A549 (cell line): ENCODE measurements around the gene REC114. TPM values are rescaled to one million over a fixed set of nuclear protein-coding genes. Genes with fewer than 3 reads are reported as not detected.

Experiments used
- ATAC-seq, 2 experiments: fragments of 200-7000 bp in 1 of 2; fragments of >200 bp in 1 of 2; cut with Nextera tagmentation in 1 of 2; cut with Tn5 transposase in 1 of 2; 3 replicates each; pipeline versions ENCODE4 v1.8.0 to v1.9.1; 2018 to 2020; ENCODE audit warnings: mild to moderate bottlenecking in 1 of 2, moderate library complexity in 1 of 2
- CTCF ChIA-PET: fragments of 300-600 bp; sonication (Branson Sonifier 250); formaldehyde crosslinking; extraction: SDS; loops from one replicate; lab custom pipeline; 2021; ENCODE audit warnings: antibody characterized with exemption, inconsistent platforms; lab: Yijun Ruan, JAX
- POLR2A ChIA-PET: fragments of 350-600 bp; formaldehyde crosslinking; extraction: SDS; loops from one replicate; lab custom pipeline; 2021; ENCODE audit warnings: antibody characterized with exemption, inconsistent platforms; lab: Yijun Ruan, JAX
- DNase-seq, 2 experiments: peaks; one replicate each; pipeline versions ENCODE4 v3.0.0 to v3.0.0-alpha.2; 2011 to 2016; ENCODE audit warnings: low read depth in 1 of 2, low spot score in 1 of 2
- FAIRE-seq: peaks from 2 replicates; lab custom pipeline; 2011; peaks lifted over from hg19 to GRCh38; lab: Jason Lieb, UNC
- H3K27ac ChIP-seq, 2 experiments: fragments of >200 bp; sonication (Bioruptor Twin); formaldehyde crosslinking; 3 replicates each; pipeline ENCODE4 v1.5.1; 2016 to 2017
- H3K4me1 ChIP-seq: fragments of >200 bp; sonication (Bioruptor Twin); formaldehyde crosslinking; 3 replicates; pipeline ENCODE4 v1.6.1; 2016
- H3K4me2 ChIP-seq: fragments of >200 bp; sonication (Bioruptor Twin); formaldehyde crosslinking; 3 replicates; pipeline ENCODE4 v1.6.1; 2016
- H3K4me3 ChIP-seq: fragments of >200 bp; sonication (Bioruptor Twin); formaldehyde crosslinking; 3 replicates; pipeline ENCODE4 v1.5.1; 2016
- H3K9me3 ChIP-seq: fragments of >200 bp; sonication (Bioruptor Twin); formaldehyde crosslinking; 3 replicates; pipeline ENCODE4 v1.6.1; 2016
- CBX8 ChIP-seq: fragments of 200-600 bp; sonication (generic); IDR thresholded peaks from 2 replicates; pipeline ENCODE4 v1.6.1; 2016
- CHD4 ChIP-seq: fragments of 200-600 bp; sonication (generic); IDR thresholded peaks from 2 replicates; pipeline ENCODE4 v1.6.1; 2016; ENCODE audit warnings: antibody characterized with exemption, mild to moderate bottlenecking, borderline replicate concordance
- FOSL2 ChIP-seq, 2 experiments: fragments of 450-650 bp in 1 of 2; fragments of >200 bp in 1 of 2; sonication (Bioruptor Twin) in 1 of 2; formaldehyde crosslinking; IDR thresholded peaks; 2 replicates each; pipeline versions ENCODE4 v1.5.0 to v1.6.1; 2016 to 2020; ENCODE audit warnings: mild to moderate bottlenecking in 1 of 2, moderate library complexity in 1 of 2
- FOXS1 ChIP-seq: fragments of 250-450 bp; sonication (Bioruptor Pico); IDR thresholded peaks from 2 replicates; pipeline ENCODE4 v1.5.0; 2020; ENCODE audit warnings: mild to moderate bottlenecking, moderate library complexity
- HDAC2 ChIP-seq: fragments of 200-600 bp; sonication (generic); IDR thresholded peaks from 2 replicates; pipeline ENCODE4 v1.6.1; 2016
- HOXB13 ChIP-seq: fragments of 250-450 bp; sonication (Bioruptor Pico); IDR thresholded peaks from 2 replicates; pipeline ENCODE4 v1.5.0; 2020; ENCODE audit warnings: low read depth, mild to moderate bottlenecking, moderate library complexity
- HOXB5 ChIP-seq: fragments of 250-450 bp; sonication (Bioruptor Pico); IDR thresholded peaks from 2 replicates; pipeline ENCODE4 v1.5.0; 2020; ENCODE audit warnings: mild to moderate bottlenecking, moderate library complexity
- JUN ChIP-seq, 2 experiments: fragments of >200 bp; sonication (Bioruptor Twin); formaldehyde crosslinking; IDR thresholded peaks; 2 replicates in 1 of 2; 3 replicates in 1 of 2; pipeline ENCODE4 v1.6.1; 2016 to 2017
- KDM1A ChIP-seq: fragments of 200-600 bp; sonication (generic); IDR thresholded peaks from 2 replicates; pipeline ENCODE4 v1.6.1; 2016; ENCODE audit warnings: low read depth, mild to moderate bottlenecking
- KDM5A ChIP-seq: fragments of 200-600 bp; sonication (generic); IDR thresholded peaks from 2 replicates; pipeline ENCODE4 v1.6.1; 2016; ENCODE audit warnings: antibody characterized with exemption, mild to moderate bottlenecking
- NFE2L2 ChIP-seq: fragments of 150-350 bp; conservative IDR thresholded peaks from 2 replicates; pipeline ENCODE4 v1.6.1; 2014; ENCODE audit warnings: low read length
- NR3C1 ChIP-seq: fragments of >200 bp; sonication (Bioruptor Twin); formaldehyde crosslinking; IDR thresholded peaks from 3 replicates; pipeline ENCODE4 v1.6.1; 2017
- POLR2A ChIP-seq: IDR thresholded peaks from 2 replicates; pipeline ENCODE4 v1.6.1; 2012; ENCODE audit warnings: mild to moderate bottlenecking, low read length
- RAD21 ChIP-seq, 2 experiments: fragments of >200 bp in 1 of 2; sonication (Bioruptor Twin) in 1 of 2; formaldehyde crosslinking in 1 of 2; IDR thresholded peaks in 1 of 2; conservative IDR thresholded peaks in 1 of 2; 2 replicates in 1 of 2; 3 replicates in 1 of 2; pipeline ENCODE4 v1.6.1; 2012 to 2018; ENCODE audit warnings: inconsistent platforms in 1 of 2
- RARB ChIP-seq: fragments of 250-450 bp; sonication (Bioruptor Pico); IDR thresholded peaks from 2 replicates; pipeline ENCODE4 v1.8.0; 2021; ENCODE audit warnings: mild to moderate bottlenecking, moderate library complexity
- RFX5 ChIP-seq: fragments of 450-650 bp; IDR thresholded peaks from 2 replicates; pipeline ENCODE4 v1.7.1; 2014; ENCODE audit warnings: antibody characterized with exemption, mild to moderate bottlenecking, moderate library complexity
- SMC3 ChIP-seq: fragments of >200 bp; sonication (Bioruptor Twin); formaldehyde crosslinking; IDR thresholded peaks from 3 replicates; pipeline ENCODE4 v1.6.1; 2018; ENCODE audit warnings: inconsistent platforms
- ZC3H11A ChIP-seq: fragments of 450-650 bp; IDR thresholded peaks from 2 replicates; pipeline ENCODE4 v1.6.1; 2014; ENCODE audit warnings: antibody characterized with exemption, mild to moderate bottlenecking
- ZFP36 ChIP-seq: fragments of 450-650 bp; IDR thresholded peaks from 2 replicates; pipeline ENCODE4 v1.6.1; 2014; ENCODE audit warnings: borderline replicate concordance; ENCODE audit not compliant: partially characterized antibody
- ZNF302 ChIP-seq: fragments of 250-450 bp; sonication (Bioruptor Pico); IDR thresholded peaks from 2 replicates; pipeline ENCODE4 v1.9.0; 2021; ENCODE audit warnings: inconsistent platforms, mild to moderate bottlenecking, moderate library complexity
- ZSCAN20 ChIP-seq: fragments of 250-450 bp; sonication (Bioruptor Pico); IDR thresholded peaks from 2 replicates; pipeline ENCODE4 v1.8.0; 2022; ENCODE audit warnings: mild to moderate bottlenecking, moderate library complexity
- WGBS: methylation state at CpG from one replicate; pipeline ENCODE4 v1.1.6; 2017; ENCODE audit errors: missing lambda C conversion rate; 5-methylcytosine and 5-hydroxymethylcytosine counted together
- polyA plus RNA-seq, 4 experiments: library from polyadenylated mRNA; depleted of rRNA in 3 of 4; stranded (reverse); fragments of >200 nt; fragmentation: RNase III in 1 of 4; extraction: RNeasy Plus Mini Kit Qiagen cat#74134 plus additional on column Dnase treatment in 1 of 4; gene quantifications; 2 replicates in 3 of 4; 3 replicates in 1 of 4; pipeline ENCODE4 v1.2.3, GENCODE V29; 2011 to 2017
- TF ChIP-seq, protein P1 (sequence below): fragments of 250-450 bp; sonication (Bioruptor Pico); IDR thresholded peaks from 2 replicates; pipeline ENCODE4 v1.5.0; 2021; ENCODE audit warnings: mild to moderate bottlenecking, moderate library complexity, borderline replicate concordance
- TF ChIP-seq, protein P2 (sequence below): fragments of 200-600 bp; sonication (generic); IDR thresholded peaks from 2 replicates; pipeline ENCODE4 v1.6.1; 2016; ENCODE audit warnings: antibody characterized with exemption, mild to moderate bottlenecking, moderate library complexity
- TF ChIP-seq, protein P3 (sequence below): fragments of 250-450 bp; sonication (Bioruptor Pico); IDR thresholded peaks from 2 replicates; pipeline ENCODE4 v1.5.0; 2020; ENCODE audit warnings: low read depth, mild to moderate bottlenecking, moderate library complexity
- TF ChIP-seq, protein P4 (sequence below): fragments of 450-650 bp; IDR thresholded peaks from 2 replicates; pipeline ENCODE4 v1.6.1; 2014; ENCODE audit warnings: antibody characterized with exemption
- TF ChIP-seq, protein P5 (sequence below): fragments of >200 bp; sonication (Bioruptor Twin); formaldehyde crosslinking; IDR thresholded peaks from 2 replicates; pipeline ENCODE4 v1.6.1; 2016

Gene REC114
- polyA plus RNA-seq, 2 of the 4 experiments (the other 2 are of a cell fraction): not detected

DNA sequence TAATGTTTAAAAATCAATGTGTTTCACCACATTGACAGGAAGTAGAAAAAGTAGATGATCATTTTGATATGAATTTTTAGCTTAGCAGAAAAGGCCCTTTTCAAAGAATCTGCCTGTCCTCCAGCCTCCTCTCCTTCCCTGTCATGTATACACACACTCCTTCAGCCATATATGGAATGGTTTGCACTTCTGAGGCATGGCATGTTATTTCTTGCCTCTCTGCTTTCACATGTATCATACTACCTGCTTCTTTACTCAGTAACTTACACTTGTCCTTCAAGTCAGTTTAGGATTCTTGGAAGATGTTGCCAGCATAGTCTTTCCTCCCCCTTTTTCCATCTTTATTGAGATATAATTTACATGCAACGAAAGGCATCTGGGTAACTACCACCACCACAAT lies 79.0 kb downstream of the REC114 start:
- ChIA-PET POLR2A (no interaction called here), CTCF (no interaction called here)
- Histone ChIP-seq H3K4me1 (no peaks in the 10 kb centered on the region), H3K4me3 (no peak overlapping the region), H3K27ac (no peak overlapping the region), H3K9me3 (no peaks in the 10 kb centered on the region), H3K4me2 (no peak overlapping the region)
- TF ChIP-seq FOXS1 (CRISPR knock-in tag) (no peak), KDM1A (no peak), HDAC2 (no peak), NFE2L2 (no peak), RFX5 (no peak), RAD21 (conservative IDR thresholded peaks at IDR 0.05 in 1 of 2, IDR thresholded peaks at IDR 0.05 in 1 of 2) (no peak), ZFP36 (no peak), JUN (IDR thresholded peaks at IDR 0.05) (no peak), ZNF302 (no peak), SMC3 (no peak), KDM5A (no peak), RARB (CRISPR knock-in tag) (no peak), POLR2A (no peak), NR3C1 (no peak), FOSL2 (IDR thresholded peaks at IDR 0.05) (no peak), FOSL2 (CRISPR knock-in tag; IDR thresholded peaks at IDR 0.05) (no peak)
- TF ChIP-seq, protein P1, sequence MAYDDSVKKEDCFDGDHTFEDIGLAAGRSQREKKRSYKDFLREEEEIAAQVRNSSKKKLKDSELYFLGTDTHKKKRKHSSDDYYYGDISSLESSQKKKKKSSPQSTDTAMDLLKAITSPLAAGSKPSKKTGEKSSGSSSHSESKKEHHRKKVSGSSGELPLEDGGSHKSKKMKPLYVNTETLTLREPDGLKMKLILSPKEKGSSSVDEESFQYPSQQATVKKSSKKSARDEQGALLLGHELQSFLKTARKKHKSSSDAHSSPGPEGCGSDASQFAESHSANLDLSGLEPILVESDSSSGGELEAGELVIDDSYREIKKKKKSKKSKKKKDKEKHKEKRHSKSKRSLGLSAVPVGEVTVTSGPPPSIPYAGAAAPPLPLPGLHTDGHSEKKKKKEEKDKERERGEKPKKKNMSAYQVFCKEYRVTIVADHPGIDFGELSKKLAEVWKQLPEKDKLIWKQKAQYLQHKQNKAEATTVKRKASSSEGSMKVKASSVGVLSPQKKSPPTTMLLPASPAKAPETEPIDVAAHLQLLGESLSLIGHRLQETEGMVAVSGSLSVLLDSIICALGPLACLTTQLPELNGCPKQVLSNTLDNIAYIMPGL (CRISPR knock-in tag): no peak
- 9% methylated on average over 1 of the region's 1 CpG for WGBS
- no peak for DNase-seq
- no peak for ATAC-seq
- no peak for FAIRE-seq

DNA sequence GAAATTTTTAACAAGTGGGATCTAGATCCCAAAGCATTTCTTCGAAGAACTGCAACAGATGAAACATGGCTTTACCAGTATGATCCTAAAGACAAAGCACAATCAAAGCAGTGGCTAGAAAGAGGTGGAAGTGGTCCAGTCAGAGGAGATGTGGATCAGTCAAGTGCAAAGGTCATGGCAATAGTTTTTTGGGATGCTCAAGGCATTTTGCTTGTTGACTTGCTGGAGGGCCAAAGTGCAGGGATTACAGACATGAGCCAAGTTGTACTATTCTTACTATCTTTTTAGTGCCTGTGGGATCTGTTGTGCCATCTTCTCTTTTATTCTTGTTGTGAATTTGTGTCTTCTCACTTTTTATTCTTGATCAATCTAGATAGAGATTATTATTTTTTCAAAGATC lies 82.0 kb downstream of the REC114 start:
- ChIA-PET POLR2A (no interaction called here), CTCF (interaction anchor here (1.6 kb wide), 1 partner anchor 112 kb away, joined by 5 read pairs; no protein-coding TSS in a partner anchor)
- no peak overlapping the region for H3K27ac ChIP-seq
- H3K9me3 ChIP-seq: no peaks in the 10 kb centered on the region
- no peak for TF ChIP-seq CBX8
- TF ChIP-seq HOXB13 (CRISPR knock-in tag): no peak
- no peak for TF ChIP-seq RAD21 (conservative IDR thresholded peaks at IDR 0.05 in 1 of 2, IDR thresholded peaks at IDR 0.05 in 1 of 2)
- no peak for TF ChIP-seq ZC3H11A
- no peak for TF ChIP-seq HDAC2
- no peak for TF ChIP-seq ZSCAN20 (CRISPR knock-in tag)
- no peak for TF ChIP-seq ZFP36
- TF ChIP-seq, protein P2, sequence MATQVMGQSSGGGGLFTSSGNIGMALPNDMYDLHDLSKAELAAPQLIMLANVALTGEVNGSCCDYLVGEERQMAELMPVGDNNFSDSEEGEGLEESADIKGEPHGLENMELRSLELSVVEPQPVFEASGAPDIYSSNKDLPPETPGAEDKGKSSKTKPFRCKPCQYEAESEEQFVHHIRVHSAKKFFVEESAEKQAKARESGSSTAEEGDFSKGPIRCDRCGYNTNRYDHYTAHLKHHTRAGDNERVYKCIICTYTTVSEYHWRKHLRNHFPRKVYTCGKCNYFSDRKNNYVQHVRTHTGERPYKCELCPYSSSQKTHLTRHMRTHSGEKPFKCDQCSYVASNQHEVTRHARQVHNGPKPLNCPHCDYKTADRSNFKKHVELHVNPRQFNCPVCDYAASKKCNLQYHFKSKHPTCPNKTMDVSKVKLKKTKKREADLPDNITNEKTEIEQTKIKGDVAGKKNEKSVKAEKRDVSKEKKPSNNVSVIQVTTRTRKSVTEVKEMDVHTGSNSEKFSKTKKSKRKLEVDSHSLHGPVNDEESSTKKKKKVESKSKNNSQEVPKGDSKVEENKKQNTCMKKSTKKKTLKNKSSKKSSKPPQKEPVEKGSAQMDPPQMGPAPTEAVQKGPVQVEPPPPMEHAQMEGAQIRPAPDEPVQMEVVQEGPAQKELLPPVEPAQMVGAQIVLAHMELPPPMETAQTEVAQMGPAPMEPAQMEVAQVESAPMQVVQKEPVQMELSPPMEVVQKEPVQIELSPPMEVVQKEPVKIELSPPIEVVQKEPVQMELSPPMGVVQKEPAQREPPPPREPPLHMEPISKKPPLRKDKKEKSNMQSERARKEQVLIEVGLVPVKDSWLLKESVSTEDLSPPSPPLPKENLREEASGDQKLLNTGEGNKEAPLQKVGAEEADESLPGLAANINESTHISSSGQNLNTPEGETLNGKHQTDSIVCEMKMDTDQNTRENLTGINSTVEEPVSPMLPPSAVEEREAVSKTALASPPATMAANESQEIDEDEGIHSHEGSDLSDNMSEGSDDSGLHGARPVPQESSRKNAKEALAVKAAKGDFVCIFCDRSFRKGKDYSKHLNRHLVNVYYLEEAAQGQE: no peak
- TF ChIP-seq SMC3: no peak
- TF ChIP-seq, protein P3, sequence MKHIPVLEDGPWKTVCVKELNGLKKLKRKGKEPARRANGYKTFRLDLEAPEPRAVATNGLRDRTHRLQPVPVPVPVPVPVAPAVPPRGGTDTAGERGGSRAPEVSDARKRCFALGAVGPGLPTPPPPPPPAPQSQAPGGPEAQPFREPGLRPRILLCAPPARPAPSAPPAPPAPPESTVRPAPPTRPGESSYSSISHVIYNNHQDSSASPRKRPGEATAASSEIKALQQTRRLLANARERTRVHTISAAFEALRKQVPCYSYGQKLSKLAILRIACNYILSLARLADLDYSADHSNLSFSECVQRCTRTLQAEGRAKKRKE (CRISPR knock-in tag): no peak
- no peak for TF ChIP-seq RARB (CRISPR knock-in tag)
- TF ChIP-seq, protein P4, sequence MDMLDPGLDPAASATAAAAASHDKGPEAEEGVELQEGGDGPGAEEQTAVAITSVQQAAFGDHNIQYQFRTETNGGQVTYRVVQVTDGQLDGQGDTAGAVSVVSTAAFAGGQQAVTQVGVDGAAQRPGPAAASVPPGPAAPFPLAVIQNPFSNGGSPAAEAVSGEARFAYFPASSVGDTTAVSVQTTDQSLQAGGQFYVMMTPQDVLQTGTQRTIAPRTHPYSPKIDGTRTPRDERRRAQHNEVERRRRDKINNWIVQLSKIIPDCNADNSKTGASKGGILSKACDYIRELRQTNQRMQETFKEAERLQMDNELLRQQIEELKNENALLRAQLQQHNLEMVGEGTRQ: no peak
- no peak for TF ChIP-seq HOXB5
- TF ChIP-seq CHD4: no peak
- TF ChIP-seq, protein P5, sequence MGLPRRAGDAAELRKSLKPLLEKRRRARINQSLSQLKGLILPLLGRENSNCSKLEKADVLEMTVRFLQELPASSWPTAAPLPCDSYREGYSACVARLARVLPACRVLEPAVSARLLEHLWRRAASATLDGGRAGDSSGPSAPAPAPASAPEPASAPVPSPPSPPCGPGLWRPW: no peak
- H3K4me1 ChIP-seq: no peaks in the 10 kb centered on the region
- 31% methylated on average over 1 of the region's 1 CpG for WGBS
- no peak overlapping the region for H3K4me2 ChIP-seq
- no peak overlapping the region for H3K4me3 ChIP-seq
- ATAC-seq (no peak), DNase-seq (no peak), FAIRE-seq (no peak)
